Astrocyte (in vitro differentiated cells and primary cell): Measurements from ENCODE around the gene ATP6V0E1. TPM values are rescaled to one million over a fixed set of nuclear protein-coding genes. Genes with fewer than 3 reads are reported as not detected.

Experiments used
- DNase-seq: peaks from one replicate; pipeline ENCODE4 v3.0.0-alpha.2; 2010; ENCODE audit warnings: low read depth
- FAIRE-seq: peaks from 2 replicates; lab custom pipeline; 2011; peaks lifted over from hg19 to GRCh38; lab: Jason Lieb, UNC
- H2AFZ ChIP-seq: 2 replicates; pipeline ENCODE4 v1.6.0; 2012; ENCODE audit warnings: low read depth, low read length, inconsistent platforms
- H3K27ac ChIP-seq: 2 replicates; pipeline ENCODE4 v1.5.1; 2011; ENCODE audit warnings: low read depth, low read length, inconsistent platforms
- H3K27me3 ChIP-seq: 2 replicates; pipeline ENCODE4 v1.6.0; 2011; ENCODE audit warnings: low read length, inconsistent platforms; ENCODE audit not compliant: insufficient read depth
- H3K36me3 ChIP-seq: 2 replicates; pipeline ENCODE4 v1.5.1; 2011; ENCODE audit warnings: low read length, inconsistent platforms; ENCODE audit not compliant: insufficient read depth
- H3K4me1 ChIP-seq: 2 replicates; pipeline ENCODE4 v1.5.1; 2011; ENCODE audit warnings: low read length, inconsistent platforms; ENCODE audit not compliant: insufficient read depth
- H3K4me2 ChIP-seq: 2 replicates; pipeline ENCODE4 v1.6.0; 2012; ENCODE audit warnings: low read length, inconsistent platforms
- H3K4me3 ChIP-seq: 2 replicates; pipeline ENCODE4 v1.5.1; 2011; ENCODE audit warnings: low read depth, mild to moderate bottlenecking, low read length, inconsistent platforms; ENCODE audit not compliant: insufficient read depth
- H3K79me2 ChIP-seq: 2 replicates; pipeline ENCODE4 v1.6.0; 2012; ENCODE audit warnings: mild to moderate bottlenecking, low read length, inconsistent platforms; ENCODE audit not compliant: insufficient read depth
- H3K9ac ChIP-seq: 2 replicates; pipeline ENCODE4 v1.6.0; 2012; ENCODE audit warnings: mild to moderate bottlenecking, low read length, inconsistent platforms
- H3K9me3 ChIP-seq: 2 replicates; pipeline ENCODE4 v1.5.1; 2012; ENCODE audit warnings: low read depth, mild to moderate bottlenecking, low read length, inconsistent platforms; ENCODE audit not compliant: insufficient read depth
- H4K20me1 ChIP-seq: 2 replicates; pipeline ENCODE4 v1.6.0; 2012; ENCODE audit warnings: low read length, inconsistent platforms; ENCODE audit not compliant: insufficient read depth
- H3K27ac Mint-ChIP-seq: one replicate; pipeline ENCODE4 v1.8.0; 2021; ENCODE audit warnings: mild to moderate bottlenecking, mixed read lengths; ENCODE audit not compliant: unreplicated experiment
- H3K27me3 Mint-ChIP-seq: one replicate; pipeline ENCODE4 v1.8.0; 2021; ENCODE audit warnings: low read depth, mixed read lengths; ENCODE audit not compliant: unreplicated experiment
- H3K36me3 Mint-ChIP-seq: one replicate; pipeline ENCODE4 v1.8.0; 2021; ENCODE audit warnings: low read depth, mixed read lengths; ENCODE audit not compliant: unreplicated experiment
- H3K4me1 Mint-ChIP-seq: one replicate; pipeline ENCODE4 v1.8.0; 2021; ENCODE audit warnings: low read depth, mixed read lengths; ENCODE audit not compliant: unreplicated experiment
- H3K4me3 Mint-ChIP-seq: one replicate; pipeline ENCODE4 v1.8.0; 2021; ENCODE audit warnings: mild to moderate bottlenecking, moderate library complexity, mixed read lengths; ENCODE audit not compliant: unreplicated experiment
- H3K9me3 Mint-ChIP-seq: one replicate; pipeline ENCODE4 v1.8.0; 2021; ENCODE audit warnings: mild to moderate bottlenecking, mixed read lengths; ENCODE audit not compliant: unreplicated experiment
- EZH2 ChIP-seq: IDR thresholded peaks from 2 replicates; pipeline ENCODE4 v1.6.1; 2012; ENCODE audit warnings: mild to moderate bottlenecking, low read length, inconsistent platforms; ENCODE audit not compliant: insufficient read depth
- total RNA-seq: library from RNA; stranded (reverse); gene quantifications from 2 replicates; pipeline ENCODE4 v1.2.1, GENCODE V29; 2021
- TF ChIP-seq, protein P1 (sequence below): IDR thresholded peaks from 2 replicates; pipeline ENCODE4 v1.5.1; 2011; ENCODE audit warnings: low read depth, mild to moderate bottlenecking, inconsistent platforms, low read length, moderate library complexity; ENCODE audit not compliant: insufficient read depth

ATP6V0E1 gene
- total RNA-seq, 1 donor from 2014 or later: 327 TPM

DNA sequence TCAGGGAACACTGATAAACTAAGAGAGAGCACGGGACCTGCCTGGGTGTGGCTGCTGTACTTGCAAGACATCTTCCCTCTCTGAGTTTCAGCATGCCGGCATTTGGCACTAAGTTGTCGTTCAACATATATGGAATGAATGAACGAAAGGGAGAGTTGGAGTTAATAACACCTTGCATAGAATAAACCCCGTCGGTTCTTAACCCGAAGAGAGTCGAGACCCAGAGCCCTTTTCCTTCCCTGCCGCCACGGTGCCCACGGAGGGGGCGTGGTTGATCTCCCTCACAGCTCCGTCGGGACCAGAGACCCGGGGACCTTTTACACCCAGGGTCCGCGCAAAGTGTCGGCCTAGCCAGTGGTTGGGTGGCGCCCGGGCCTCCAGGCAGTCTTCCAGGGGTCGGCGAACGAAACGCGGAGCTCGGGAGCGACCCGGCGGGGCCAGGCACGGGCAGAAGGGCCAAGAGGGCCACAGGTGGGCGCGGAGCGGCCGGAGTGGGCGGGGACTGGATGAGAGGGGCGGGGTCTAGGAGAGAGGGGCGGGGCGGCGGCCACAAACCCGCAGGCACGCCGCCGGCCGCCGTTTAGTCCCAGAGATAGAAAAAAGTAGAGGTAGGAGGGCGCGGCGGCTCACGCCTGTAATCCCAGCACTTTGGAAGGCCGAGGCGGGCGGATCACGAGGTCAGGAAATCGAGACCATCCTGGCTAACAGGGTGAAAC lies 25.1 kb upstream of the ATP6V0E1 start:
- Histone ChIP-seq H3K9me3 (no peaks in the 10 kb centered on the region), H4K20me1 (no peaks in the 10 kb centered on the region), H3K9ac (peak overlapping the region; percentile 99), H3K79me2 (peaks cover 28% of the 10 kb centered on the region), H2AFZ (peak overlapping the region; percentile 55), H3K4me3 (peak overlapping the region; percentile 99), H3K36me3 (peaks cover 2% of the 10 kb centered on the region), H3K4me2 (peak overlapping the region; percentile 100), H3K27ac (peak overlapping the region; percentile 97), H3K4me1 (peaks cover 35% of the 10 kb centered on the region), H3K27me3 (no peaks in the 10 kb centered on the region)
- FAIRE-seq (no peak), DNase-seq (no peak)
- peak overlapping the region; percentile 94 for H3K4me3 Mint-ChIP-seq
- no peaks in the 10 kb centered on the region for H3K27me3 Mint-ChIP-seq
- H3K9me3 Mint-ChIP-seq: no peaks in the 10 kb centered on the region
- peak overlapping the region; percentile 87 for H3K27ac Mint-ChIP-seq
- TF ChIP-seq EZH2: no peak
- TF ChIP-seq, protein P1, sequence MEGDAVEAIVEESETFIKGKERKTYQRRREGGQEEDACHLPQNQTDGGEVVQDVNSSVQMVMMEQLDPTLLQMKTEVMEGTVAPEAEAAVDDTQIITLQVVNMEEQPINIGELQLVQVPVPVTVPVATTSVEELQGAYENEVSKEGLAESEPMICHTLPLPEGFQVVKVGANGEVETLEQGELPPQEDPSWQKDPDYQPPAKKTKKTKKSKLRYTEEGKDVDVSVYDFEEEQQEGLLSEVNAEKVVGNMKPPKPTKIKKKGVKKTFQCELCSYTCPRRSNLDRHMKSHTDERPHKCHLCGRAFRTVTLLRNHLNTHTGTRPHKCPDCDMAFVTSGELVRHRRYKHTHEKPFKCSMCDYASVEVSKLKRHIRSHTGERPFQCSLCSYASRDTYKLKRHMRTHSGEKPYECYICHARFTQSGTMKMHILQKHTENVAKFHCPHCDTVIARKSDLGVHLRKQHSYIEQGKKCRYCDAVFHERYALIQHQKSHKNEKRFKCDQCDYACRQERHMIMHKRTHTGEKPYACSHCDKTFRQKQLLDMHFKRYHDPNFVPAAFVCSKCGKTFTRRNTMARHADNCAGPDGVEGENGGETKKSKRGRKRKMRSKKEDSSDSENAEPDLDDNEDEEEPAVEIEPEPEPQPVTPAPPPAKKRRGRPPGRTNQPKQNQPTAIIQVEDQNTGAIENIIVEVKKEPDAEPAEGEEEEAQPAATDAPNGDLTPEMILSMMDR: no peak
- peaks cover 28% of the 10 kb centered on the region for H3K4me1 Mint-ChIP-seq
- H3K36me3 Mint-ChIP-seq: no peaks in the 10 kb centered on the region

DNA sequence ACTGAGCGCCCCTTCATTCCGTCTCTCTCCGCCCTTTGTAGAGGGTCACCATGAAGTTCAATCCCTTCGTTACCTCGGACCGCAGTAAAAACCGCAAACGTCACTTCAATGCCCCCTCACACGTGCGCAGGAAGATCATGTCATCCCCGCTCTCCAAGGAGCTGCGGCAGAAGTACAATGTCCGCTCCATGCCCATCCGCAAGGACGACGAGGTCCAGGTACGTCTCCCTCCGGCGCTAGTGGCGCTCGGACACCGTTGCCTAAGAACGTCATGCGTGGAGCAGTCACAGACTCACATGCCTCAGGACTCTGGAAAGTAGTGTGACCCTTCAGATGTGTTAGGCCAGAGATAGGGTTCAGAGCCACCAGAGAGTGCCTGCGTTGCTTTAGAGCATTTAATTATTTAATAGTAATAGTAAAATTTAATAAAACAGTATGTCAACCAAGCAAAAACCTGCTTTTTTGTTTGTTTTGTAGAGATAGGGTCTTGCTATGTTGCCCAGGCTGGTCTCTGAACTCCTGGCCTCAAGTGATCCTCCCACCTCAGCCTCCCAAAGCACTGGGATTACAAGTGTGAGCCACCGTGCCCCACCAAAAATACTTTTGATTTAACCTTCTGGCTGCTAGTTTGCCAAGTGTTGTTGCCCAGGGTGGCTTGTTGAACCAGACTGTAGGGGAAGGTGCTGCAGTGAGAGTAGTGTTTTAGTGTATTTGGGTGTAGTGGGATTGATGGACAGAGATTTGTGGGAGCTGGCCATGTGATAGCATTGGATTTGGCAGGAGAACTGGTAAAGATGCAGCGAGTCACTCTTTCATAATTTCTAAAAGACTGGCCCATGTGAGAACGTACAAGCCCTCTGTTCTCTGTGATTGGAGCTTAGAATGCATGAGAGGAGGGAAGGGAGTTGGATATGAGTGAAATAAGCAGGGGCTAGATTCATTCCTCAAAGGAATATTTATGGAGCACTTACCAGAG lies 23.5 kb upstream of the ATP6V0E1 start:
- DNase-seq: no peak
- H3K4me3 Mint-ChIP-seq: peak overlapping the region; percentile 94

More for the DNA sequence above, 23.5 kb upstream of the ATP6V0E1 start:
- Mint-ChIP-seq H3K4me1 (peaks cover 15% of the 10 kb centered on the region), H3K36me3 (peaks cover under 1% of the 10 kb centered on the region), H3K27ac (peak overlapping the region; percentile 87), H3K9me3 (no peaks in the 10 kb centered on the region), H3K27me3 (no peaks in the 10 kb centered on the region)
- TF ChIP-seq EZH2: no peak
- TF ChIP-seq, protein P1: no peak
- H3K79me2 ChIP-seq: peaks cover 28% of the 10 kb centered on the region
- no peak for FAIRE-seq
- peaks cover 2% of the 10 kb centered on the region for H3K36me3 ChIP-seq
- H3K9me3 ChIP-seq: no peaks in the 10 kb centered on the region
- H3K27ac ChIP-seq: peak overlapping the region; percentile 97
- peak overlapping the region; percentile 100 for H3K4me2 ChIP-seq
- peak overlapping the region; percentile 99 for H3K9ac ChIP-seq
- no peaks in the 10 kb centered on the region for H4K20me1 ChIP-seq
- H3K4me3 ChIP-seq: peak overlapping the region; percentile 99
- H2AFZ ChIP-seq: peak overlapping the region; percentile 68
- peaks cover 22% of the 10 kb centered on the region for H3K4me1 ChIP-seq
- no peaks in the 10 kb centered on the region for H3K27me3 ChIP-seq
